ENCODE measurements around the gene IRX2. TPM values are rescaled to one million over a fixed set of nuclear protein-coding genes. Genes with fewer than 3 reads are reported as not detected.

Gene IRX2
- total and polyA plus RNA-seq, 2 donors (not counting 1 experiment from before 2014, with no cell fraction given): 0.33 to 0.40 TPM

DNA sequence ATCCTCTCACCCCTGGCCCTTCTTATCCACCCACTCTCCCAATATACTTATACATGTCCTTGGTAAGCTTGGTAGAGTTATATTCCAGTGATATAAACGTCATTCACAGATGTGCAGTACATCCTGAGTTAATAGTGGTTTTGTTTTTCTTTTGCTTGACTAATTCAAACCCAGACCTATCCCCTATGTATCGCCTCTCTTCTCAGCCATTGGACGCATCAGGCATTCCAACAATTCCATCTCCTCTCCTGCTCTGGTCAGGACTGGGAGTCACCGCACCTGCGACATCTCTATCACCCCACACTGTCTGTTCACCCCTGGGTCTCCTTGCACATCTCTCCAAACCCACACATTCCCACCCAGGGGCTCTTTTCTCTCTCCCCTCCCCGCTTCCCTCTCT lies 21.9 kb upstream of the IRX2 start:
- H3K9me3 ChIP-seq (ENCODE audit: control insufficient read depth, insufficient read depth, low read depth, low read length): no peaks in the 10 kb centered on the region

DNA sequence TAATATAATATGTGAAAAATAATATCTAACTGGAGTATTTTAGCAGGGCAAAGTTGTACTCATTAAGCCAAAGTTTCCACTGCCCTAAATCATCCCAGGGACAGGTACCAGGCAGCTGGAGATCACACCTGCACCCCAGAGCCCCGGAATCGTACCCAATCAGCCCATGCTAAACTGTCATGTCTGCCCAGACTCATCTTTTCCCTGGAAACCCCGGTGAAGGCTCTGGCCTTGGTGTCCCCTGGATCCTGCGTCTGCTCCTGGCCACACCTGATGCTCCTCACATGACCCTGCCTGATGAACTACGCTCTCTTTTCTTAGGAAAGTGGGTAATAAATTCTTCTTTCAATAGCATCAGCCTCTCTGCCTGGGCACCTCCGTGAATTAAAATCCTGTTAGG lies 15.6 kb upstream of the IRX2 start:
- Histone ChIP-seq H3K27ac (ENCODE audit: insufficient read depth, low read length) (no peak overlapping the region), H3K36me3 (ENCODE audit: control insufficient read depth, insufficient read depth, low read length) (no peaks in the 10 kb centered on the region), H4K20me1 (ENCODE audit: control insufficient read depth, extremely low read depth, insufficient read depth, low read length) (no peaks in the 10 kb centered on the region), H3K4me1 (ENCODE audit: control insufficient read depth, extremely low read depth, insufficient read depth, low read length) (no peaks in the 10 kb centered on the region), H2AFZ (ENCODE audit: low read length) (no peak overlapping the region), H3K9ac (ENCODE audit: insufficient read depth, low read length) (no peak overlapping the region), H3K27me3 (ENCODE audit: control insufficient read depth, insufficient read depth, low read length) (no peaks in the 10 kb centered on the region), H3K9me3 (ENCODE audit: control insufficient read depth, insufficient read depth, low read depth, low read length) (no peaks in the 10 kb centered on the region), H3K4me3 (replicated peaks in 1 of 4; ENCODE audit: control extremely low read depth in 1 of 4, insufficient read depth in 1 of 4, low read depth in 3 of 4, low read length in 4 of 4) (no peak overlapping the region), H3K4me2 (ENCODE audit: extremely low read depth, insufficient read depth, low read length) (no peak overlapping the region), H3K79me2 (ENCODE audit: control insufficient read depth, insufficient read depth, low read length) (no peaks in the 10 kb centered on the region)
- no peak for DNase-seq (ENCODE audit: low read depth in 2 of 2)
- TF ChIP-seq EZH2 (IDR thresholded peaks at IDR 0.05; ENCODE audit: low read length, missing control alignments): no peak
- no peak for TF ChIP-seq CTCF (conservative IDR thresholded peaks at IDR 0.05 in 1 of 2, IDR thresholded peaks at IDR 0.05 in 1 of 2; ENCODE audit: low read depth in 1 of 2, low read length in 2 of 2)

More for the DNA sequence above, 21.9 kb upstream of the IRX2 start:
- H3K4me1 ChIP-seq (ENCODE audit: control insufficient read depth, extremely low read depth, insufficient read depth, low read length): no peaks in the 10 kb centered on the region
- no peaks in the 10 kb centered on the region for H3K79me2 ChIP-seq (ENCODE audit: control insufficient read depth, insufficient read depth, low read length)
- H4K20me1 ChIP-seq (ENCODE audit: control insufficient read depth, extremely low read depth, insufficient read depth, low read length): no peaks in the 10 kb centered on the region
- no peak overlapping the region for H2AFZ ChIP-seq (ENCODE audit: low read length)
- no peak for DNase-seq (ENCODE audit: low read depth in 2 of 2)
- no peaks in the 10 kb centered on the region for H3K27me3 ChIP-seq (ENCODE audit: control insufficient read depth, insufficient read depth, low read length)
- H3K4me3 ChIP-seq (replicated peaks in 1 of 4; ENCODE audit: control extremely low read depth in 1 of 4, insufficient read depth in 1 of 4, low read depth in 3 of 4, low read length in 4 of 4): no peak overlapping the region
- H3K4me2 ChIP-seq (ENCODE audit: extremely low read depth, insufficient read depth, low read length): no peak overlapping the region
- no peak for TF ChIP-seq EZH2 (IDR thresholded peaks at IDR 0.05; ENCODE audit: low read length, missing control alignments)
- TF ChIP-seq CTCF (conservative IDR thresholded peaks at IDR 0.05 in 1 of 2, IDR thresholded peaks at IDR 0.05 in 1 of 2; ENCODE audit: low read depth in 1 of 2, low read length in 2 of 2): no peak
- no peak overlapping the region for H3K9ac ChIP-seq (ENCODE audit: insufficient read depth, low read length)
- no peaks in the 10 kb centered on the region for H3K36me3 ChIP-seq (ENCODE audit: control insufficient read depth, insufficient read depth, low read length)
- no peak overlapping the region for H3K27ac ChIP-seq (ENCODE audit: insufficient read depth, low read length)

- H3K79me2 ChIP-seq (ENCODE audit: control insufficient read depth, insufficient read depth, low read length): no peaks in the 10 kb centered on the region
- H3K9ac ChIP-seq (ENCODE audit: insufficient read depth, low read length): no peak overlapping the region
- no peaks in the 10 kb centered on the region for H3K27me3 ChIP-seq (ENCODE audit: control insufficient read depth, insufficient read depth, low read length)
- no peak overlapping the region for H2AFZ ChIP-seq (ENCODE audit: low read length)
- no peaks in the 10 kb centered on the region for H4K20me1 ChIP-seq (ENCODE audit: control insufficient read depth, extremely low read depth, insufficient read depth, low read length)
- H3K9me3 ChIP-seq (ENCODE audit: control insufficient read depth, insufficient read depth, low read depth, low read length): no peaks in the 10 kb centered on the region
- no peak for TF ChIP-seq CTCF (conservative IDR thresholded peaks at IDR 0.05 in 1 of 2, IDR thresholded peaks at IDR 0.05 in 1 of 2; ENCODE audit: low read depth in 1 of 2, low read length in 2 of 2)
- no peak for TF ChIP-seq EZH2 (IDR thresholded peaks at IDR 0.05; ENCODE audit: low read length, missing control alignments)
- H3K36me3 ChIP-seq (ENCODE audit: control insufficient read depth, insufficient read depth, low read length): no peaks in the 10 kb centered on the region
- no peak overlapping the region for H3K27ac ChIP-seq (ENCODE audit: insufficient read depth, low read length)
- DNase-seq (ENCODE audit: low read depth in 2 of 2): no peak
- H3K4me3 ChIP-seq (replicated peaks in 1 of 4; ENCODE audit: control extremely low read depth in 1 of 4, insufficient read depth in 1 of 4, low read depth in 3 of 4, low read length in 4 of 4): no peak overlapping the region
- no peaks in the 10 kb centered on the region for H3K4me1 ChIP-seq (ENCODE audit: control insufficient read depth, extremely low read depth, insufficient read depth, low read length)
- H3K4me2 ChIP-seq (ENCODE audit: extremely low read depth, insufficient read depth, low read length): no peak overlapping the region
Observed at GRCh38 chr5:2764581-2764980, 13.1 kb upstream of the IRX2 start.

Data from fibroblast of lung (primary cell).